HG03097 (cell line): ENCODE measurements around the gene GFOD2.

Source experiments
- ATAC-seq: cut with Tn5 transposase; IDR thresholded peaks from one replicate; pipeline ENCODE4 v1.9.1; 2021; ENCODE audit not compliant: unreplicated experiment, low FRiP score

The GFOD2 gene

DNA sequence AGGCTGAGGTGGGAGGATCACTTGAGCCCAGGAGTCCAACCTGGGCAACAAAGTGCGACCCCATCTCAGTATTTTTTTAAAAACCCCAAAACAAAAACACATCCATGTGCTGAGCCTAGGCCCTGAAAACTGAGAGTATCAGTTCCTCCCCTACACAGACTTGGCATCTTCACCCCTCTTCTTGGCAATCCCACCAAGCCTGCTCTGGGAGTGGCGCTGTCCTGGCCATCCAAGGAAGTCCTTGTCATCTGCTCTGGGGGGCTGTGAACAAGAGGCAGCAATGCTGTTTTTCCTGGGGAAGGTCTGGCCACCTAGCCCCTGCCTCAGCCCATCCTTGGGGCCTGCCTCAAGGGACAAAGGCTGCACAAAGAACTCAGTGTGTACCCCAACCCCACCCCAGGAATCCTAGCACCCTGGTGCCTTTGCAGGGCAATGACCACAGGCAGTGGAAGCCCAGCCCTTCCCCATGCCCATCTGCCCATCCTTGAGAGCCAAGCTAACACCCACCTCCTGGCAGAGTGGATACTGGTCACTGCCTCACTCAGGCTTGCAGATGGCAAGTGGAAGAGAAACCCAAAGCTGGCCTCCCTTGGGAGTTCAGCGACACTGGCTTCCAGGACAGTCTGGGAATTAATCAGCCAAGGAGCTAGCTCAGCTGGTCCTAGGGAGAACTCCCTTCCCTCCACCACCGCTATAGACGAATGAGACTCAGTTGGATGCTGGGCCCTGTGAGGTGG is 14.8 kb upstream of the GFOD2 start:
- ATAC-seq = no peak

DNA sequence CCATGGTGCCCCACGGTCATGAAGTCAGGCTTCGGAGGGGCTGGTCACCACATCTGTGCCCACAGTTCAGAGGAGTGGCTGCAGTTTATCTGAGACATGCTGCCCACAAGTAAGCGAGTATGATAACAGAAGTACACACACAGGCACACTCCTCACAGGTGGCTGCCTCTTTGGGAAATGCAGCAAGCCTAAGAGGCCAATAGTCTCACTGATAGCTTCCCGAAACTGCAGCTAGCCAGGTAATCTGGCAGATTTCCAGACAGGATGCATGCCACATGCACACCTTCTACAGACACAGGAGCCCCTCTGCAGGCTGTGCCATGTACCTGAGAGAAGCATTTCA is 12.6 kb upstream of the GFOD2 start:
- no peak for ATAC-seq

DNA sequence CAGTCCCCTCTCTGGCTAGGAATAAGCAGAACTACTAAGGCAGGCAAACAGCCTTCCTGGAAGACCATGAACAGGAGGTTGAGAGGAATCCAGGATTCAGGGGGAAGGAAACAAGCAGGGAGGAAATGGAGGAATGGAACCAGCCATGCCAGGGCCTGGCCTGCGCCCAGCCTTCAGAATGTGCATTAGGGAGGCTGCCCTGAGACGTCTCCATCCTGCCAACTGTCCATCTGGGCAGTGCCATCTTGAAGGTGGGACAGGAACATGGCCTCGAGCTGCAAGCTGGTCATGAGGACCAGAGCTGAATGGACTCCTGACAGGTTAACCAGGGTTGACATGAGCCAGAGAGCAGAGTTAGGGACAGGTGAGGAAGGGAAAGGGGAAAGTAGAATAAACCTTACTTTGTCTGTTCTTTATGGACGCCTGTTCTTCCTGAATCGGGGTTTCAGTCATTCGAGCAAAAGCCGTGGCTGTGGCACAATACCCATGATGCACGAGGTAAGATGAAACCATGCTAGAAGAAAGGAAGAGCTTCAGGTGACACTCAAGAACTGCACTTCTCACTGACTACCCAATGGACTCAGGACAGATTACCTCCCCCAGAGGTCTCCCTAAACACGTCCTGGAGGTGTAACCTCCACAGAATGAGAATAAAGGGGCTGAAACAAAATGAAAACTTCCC is 12.1 kb upstream of the GFOD2 start:
- no peak for ATAC-seq

DNA sequence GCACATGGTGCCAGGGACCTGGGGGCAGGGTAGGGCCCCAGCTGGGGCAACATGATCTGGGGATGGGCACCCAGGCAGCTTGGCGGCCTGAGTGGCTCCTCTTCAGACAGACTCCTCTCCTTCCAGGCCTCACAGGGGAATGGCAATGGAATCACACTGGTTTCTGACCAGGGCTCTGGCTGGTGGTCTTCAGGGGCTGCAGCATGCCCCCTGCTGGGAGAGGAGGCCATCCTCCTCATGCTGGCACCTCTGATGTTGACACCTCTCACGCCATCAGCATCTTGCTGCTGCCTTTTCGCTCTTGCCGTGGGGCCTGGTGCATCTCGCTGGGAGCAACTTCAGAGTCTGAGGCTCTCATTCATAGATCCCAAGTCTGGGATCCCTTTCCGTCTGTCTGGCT is 11.2 kb upstream of the GFOD2 start:
- ATAC-seq = no peak

DNA sequence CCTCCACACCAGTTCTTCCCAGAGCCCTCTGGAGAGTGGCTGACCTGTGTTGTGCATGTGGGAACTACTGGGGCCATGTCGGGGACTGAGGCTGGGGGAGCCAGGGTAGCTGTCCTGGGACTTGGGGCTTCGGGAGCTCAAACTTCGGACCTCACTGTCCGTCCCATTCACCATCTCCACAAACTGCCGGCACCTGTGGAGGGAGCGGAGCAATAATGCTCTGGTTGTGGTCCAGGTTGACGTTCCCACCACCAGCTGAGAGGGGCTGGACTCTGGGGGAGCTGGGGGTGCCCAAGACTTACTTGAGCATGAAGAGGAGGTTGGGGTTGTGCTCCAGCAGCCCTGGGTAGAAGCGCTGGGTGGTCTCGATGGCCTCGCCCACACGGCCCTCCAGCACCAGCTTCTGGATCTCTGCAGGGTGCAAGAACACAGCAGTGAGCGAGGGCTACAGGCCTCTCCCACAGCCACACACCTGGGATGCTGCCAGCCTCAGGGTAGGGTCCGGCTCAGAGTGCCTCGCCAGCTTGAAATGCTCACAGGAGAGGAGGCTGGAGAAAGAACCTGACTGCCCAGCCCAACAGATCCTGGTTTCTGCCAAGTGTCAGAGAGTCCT is 10.6 kb upstream of the GFOD2 start:
- ATAC-seq = no peak

DNA sequence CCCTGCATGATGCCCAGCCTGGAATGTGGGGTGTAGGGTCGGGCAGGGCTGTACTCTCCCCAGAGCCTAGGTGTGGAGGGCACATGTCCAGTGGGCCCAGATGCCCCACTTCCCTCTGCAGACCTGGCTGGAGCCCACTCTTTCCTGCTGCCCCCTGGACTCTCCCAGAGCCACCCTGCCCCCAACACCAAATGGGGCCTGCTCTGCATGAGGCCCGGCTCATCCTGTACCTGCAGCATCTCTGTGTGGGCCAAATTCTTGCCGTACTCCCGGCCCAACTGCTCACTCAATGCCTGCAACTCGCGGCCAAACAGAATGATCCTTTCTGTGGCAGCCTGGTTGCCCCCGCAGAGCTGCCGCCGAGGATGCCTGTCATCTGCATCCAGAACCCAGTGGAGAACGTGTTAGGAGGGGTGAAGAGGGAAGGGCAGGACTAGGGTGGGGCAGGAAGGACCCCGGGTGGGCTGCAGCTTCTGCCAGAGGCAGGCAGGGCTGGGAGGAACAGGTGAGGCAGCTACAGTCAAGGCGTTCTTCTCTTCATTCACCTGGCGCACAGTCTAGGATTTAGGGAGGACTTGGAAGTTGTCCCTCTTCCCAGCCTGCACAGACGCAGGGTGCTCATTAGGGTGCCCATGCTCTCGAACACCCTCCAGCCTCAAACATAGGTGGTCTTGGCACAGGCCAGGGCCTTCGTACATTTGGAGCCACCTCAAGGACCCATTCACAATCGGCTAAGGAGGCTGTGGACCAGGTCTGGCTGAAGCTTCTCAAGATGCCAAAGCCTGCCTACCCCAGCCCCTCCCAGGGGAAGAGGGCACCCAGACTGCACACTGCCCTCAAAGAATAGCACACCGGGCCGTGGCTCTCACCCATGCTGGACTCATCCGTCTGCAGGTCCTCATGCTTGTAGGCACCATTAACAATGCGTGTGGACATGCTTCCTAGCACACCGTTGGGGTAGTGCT is 8.7 kb upstream of the GFOD2 start:
- no peak for ATAC-seq

DNA sequence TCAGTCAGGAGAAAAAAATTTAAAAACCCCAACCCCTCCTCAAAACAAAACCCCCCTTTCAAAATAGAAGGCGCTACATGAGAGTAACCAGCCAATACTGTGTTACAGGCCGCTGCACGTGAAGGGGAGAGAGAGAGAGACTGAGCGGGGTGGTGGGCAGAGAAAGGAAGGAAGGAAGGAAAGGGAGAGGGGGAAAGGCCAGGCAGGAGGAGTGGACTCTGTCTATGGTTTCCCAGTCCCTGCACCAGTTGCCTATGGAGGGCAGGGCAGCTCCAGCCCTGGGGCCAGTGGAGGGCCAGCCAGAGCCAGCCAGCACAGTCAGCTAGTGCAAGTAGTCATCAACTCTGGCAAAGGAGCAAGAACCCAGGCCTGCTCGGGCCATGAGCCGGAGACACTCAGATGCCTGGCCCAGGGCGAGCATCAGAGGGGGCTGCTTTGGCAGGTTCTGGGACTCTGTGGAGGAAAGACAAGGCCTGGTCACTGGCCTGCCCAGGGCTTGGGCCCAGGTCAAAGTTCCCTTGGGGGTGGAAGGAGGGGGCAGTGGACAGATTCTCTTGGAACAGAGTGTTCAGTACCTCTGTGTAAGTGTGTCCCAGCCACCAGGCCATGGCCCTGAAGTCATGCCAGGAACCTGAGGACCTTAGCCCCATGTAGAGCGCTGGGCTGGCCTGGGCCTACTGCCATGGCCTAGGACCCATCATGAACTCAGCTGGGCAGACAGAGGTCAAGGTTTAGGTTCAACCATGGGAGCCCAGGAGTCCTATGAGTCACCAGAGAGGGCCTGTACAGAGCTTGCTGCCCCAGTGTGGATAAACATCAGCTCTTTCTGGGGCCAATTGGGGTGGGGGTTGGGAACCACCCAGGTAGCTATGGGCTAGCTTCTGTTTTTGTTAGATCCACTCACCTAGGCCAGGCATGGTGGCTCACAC is 7.3 kb upstream of the GFOD2 start:
- ATAC-seq = no peak

DNA sequence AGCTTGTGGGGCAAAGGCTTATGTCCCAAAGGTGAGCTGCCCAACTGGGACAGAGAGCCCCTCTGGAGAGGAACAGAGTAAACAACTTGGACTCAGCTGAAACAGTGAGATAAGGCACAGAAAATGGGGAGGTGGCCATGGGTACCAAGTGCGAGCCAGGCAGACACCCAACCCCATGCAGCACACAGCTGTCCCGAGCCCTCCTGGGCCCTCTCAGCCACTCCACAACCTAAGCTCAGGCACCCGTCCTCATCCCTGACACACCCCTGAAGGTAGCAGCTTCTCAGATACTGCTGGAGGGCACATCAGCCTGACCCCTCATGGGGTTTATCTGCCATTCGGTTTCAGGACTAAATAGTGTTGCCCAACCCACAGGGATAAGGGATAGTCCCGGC is 4.8 kb upstream of the GFOD2 start:
- no peak for ATAC-seq

DNA sequence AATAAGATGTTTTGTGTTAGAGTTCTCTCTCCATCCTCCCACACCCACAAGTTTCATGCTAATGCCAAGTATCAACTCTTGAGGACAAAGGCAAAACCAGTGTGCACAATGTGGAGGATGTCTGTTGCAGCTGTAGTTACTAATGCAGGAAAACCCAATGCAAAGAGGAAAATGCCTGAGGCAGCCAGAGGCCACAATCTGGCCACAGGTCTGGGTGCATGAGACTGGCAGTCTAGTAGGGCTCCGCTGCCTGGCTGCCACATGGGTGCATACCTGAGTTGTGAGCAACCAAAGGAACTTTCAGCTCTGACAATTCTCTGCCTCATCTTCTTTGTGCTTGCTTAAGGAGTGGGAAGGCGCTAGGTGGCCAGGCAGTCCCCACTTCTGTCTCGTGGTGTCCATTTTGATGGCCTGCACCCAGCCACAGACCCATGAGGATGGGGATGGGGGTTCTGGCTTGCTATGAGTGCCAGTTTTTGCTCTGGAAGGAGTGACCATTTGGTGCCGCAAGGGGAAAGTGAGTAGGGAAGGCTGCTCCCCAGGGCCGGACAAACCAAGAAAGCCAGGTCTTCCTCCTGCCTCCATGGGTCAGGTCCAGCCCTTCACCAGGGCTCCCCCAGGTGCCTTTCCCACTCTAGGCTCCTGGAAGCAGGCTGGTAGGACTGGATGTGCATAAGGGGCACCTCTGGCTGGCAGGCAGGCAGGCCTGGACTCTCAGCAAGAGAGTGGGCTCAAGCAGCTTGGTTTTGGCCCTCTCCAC is 4.2 kb upstream of the GFOD2 start:
- ATAC-seq = no peak

DNA sequence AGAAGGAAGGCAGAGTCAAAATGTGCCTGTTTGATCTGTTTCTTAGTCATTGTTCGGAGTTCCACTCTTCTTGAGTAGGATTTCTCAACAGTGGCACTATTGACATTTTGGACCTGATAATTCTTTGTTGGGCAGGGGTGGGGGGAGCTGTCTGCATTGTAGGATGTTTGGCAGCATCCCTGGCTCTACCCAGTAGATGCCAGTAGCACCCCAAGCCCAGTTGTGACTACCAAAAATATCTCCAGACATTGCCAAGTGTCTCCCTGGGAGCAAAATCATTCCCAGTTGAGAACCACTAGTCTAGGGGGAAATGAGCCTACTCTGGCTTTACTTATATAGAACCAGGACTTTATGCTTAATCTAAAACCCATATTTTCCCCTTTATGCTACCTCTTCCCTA is 1.1 kb upstream of the GFOD2 start:
- ATAC-seq = no peak

DNA sequence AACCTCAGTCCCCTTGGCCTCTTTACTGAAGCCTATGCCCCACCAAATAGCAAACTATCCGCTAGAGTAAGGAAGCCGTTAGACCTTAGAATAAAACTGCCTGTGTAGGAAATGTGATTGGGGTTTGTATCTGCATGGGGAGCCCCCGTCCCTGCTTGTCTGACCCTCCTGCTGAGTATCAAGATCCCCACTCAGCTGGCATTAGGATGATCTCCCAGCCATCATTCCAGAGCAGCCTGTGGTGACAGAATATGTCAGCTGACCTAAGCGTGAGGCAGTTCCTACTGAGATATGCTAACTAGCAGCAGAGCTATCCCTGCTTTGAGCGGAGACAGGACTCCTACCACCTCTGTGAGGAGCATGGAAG is 645 bp upstream of the GFOD2 start:
- peak; percentile 9 for ATAC-seq

DNA sequence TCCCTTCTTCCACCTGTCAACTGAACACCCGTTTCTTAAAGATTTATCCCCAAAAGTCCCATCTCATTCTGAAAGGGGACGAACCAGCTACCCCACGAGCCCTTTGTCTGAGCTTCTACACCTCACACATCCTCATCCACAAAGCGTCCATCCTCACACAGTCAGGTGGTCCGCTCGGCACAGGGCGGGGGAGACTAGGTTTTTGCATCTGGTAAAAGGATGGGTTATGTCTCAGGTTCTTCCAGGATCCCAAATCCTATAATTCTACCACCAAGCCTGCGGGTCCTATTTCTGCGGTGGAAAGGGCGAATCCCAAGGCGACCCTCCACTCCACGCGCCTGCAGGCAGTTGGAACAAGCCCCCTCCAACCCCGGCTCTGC is 458 bp downstream of the GFOD2 start:
- no peak for ATAC-seq

DNA sequence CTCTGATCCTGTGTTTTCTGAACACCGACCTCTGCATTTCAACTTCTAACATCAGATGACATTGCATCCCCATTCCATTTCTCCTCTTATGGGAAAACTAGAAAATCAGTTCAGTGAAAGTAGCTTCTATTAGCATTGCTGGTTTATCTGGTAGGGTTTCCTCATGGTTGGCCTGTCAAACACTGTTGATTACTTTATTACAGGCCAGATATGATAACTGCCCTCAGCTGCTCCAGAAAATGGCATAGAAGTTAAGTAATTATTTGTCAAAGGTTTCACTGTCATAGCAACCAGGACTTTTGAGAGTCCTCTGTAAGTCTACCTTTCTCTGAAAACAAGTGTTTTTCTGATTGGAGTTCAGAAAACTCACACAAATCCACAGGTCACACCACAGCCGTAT is 3.0 kb downstream of the GFOD2 start:
- no peak for ATAC-seq

DNA sequence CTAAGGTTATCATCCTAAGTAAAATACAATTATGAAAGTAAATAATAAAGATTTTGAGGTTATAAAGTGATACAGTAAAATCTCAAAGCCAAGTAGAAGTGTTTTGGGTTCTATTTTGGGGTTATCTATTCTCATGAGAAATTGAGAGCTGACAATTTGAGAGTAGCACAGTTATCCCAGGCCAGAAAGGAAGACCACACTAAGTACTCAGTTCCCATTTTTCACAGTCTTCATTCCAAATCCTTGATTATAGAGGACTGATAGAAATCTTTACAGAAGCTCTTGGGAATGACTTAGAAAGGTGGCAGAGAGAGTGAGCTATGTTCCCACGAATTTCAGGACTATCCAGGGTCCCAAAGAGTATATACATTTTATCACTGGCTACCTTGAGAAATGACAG is 4.6 kb downstream of the GFOD2 start:
- no peak for ATAC-seq

DNA sequence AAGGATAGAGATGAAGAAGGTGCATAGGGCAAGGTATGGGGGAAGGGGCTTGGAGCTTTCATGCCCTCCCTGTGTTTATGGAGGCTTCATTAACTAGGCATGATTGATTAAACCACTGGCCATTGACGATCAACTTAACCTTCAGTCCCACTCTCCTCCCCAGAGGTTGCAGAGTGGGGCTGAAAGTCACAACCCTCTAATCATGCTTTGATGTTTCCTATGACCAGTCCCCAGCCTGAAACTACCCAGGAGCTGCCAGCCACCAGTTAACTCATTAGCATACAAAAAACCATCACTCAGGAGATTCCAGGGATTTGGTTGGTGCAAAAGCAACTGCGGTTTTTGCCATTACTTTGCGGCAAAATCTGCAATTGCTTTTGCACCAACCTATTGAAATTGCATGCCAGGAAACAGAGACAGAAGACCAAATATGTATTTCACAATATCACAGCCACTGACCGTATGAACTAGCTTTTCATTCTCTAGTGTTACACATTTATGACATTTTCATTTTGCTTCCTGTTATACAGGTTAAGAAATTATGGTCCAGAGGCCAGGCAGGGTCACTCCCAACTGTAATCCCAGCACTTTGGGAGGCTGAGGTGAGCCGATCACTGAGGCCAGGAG is 5.4 kb downstream of the GFOD2 start:
- ATAC-seq = no peak

DNA sequence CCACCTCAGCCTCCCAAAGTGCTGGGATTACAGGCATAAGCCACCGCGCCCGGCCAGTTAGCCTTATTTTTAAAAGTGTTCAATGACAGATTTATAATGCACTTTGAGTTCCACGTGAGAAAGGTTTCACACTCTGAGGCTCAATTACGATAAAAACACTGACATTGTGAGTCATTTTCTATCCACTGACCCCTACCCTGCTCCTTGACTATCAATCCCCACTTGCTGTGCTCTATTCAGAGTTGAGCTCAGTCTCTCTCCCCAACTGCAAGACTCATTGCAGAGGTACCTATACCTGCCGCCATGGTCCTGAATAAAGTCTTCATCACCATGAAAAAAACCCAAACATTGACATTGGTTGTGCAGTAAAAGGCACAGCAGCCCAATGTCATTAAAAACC is 8.5 kb downstream of the GFOD2 start:
- ATAC-seq = no peak

DNA sequence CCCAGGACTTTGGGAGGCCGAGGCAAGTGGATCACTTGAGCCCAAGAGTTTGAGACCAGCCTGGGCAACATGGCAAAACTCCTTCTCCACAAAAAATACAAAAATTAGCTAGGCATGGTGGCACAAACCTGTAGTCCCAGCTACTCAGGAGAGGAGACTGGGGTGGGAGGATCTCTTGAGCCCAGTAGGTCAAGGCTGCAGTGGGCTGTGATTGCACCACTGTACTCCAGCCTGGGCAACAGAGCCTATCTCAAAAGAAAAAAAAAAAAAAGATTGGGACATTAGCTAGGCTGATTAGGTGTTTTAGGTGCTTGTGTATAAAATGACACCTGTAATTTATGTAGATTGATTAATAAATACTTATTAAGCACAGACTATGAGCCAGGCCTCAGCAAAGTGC is 10.1 kb downstream of the GFOD2 start:
- ATAC-seq = no peak

DNA sequence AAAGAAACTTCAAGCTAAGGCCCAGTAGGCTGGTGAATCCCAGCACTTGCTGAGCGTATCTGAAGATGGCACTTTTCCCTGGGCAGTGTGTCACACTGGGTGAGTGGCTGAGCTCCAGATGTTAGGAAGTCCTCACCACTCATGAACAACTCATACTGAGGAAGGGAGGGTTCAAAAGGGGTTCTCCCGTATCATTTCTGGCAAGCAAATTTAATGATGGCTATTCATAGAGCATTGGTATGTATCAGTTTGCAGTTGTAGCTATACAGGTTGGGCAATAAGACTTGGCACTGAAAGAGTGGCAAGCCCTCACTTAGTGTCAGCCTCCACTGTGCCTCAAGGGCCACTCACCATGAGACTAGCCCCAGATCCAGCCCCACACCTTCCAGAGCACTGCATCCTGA is 10.7 kb downstream of the GFOD2 start:
- no peak for ATAC-seq

DNA sequence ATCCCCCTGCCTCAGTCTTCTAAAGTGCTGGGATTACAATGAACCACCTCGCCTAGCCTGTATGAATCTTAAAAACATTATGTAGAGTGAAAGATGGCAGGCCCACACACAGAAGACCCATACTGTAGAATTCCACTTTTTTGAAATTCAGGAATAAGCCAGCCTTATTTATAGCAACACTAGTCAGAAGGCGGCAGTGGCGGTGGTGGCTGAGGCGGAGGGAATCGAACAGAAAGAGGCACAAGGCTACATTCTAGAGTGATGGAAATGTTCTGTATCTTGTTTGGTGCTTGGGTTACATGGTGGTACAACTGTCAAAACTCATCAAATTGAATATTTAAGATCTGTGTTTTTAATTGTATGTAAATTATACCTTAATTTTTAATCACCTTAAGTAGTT is 11.3 kb downstream of the GFOD2 start:
- no peak for ATAC-seq
